Dermis blood vessel endothelial cell (primary cell): ENCODE measurements around the gene GMCL1. TPM values are rescaled to one million over a fixed set of nuclear protein-coding genes. Genes with fewer than 3 reads are reported as not detected.
"Not testable (repeated sequence)": the region's sequence is repeated elsewhere in the genome, so short reads cannot be mapped to it uniquely, and the experiment has no call there.

Source experiments
- DNase-seq: peaks from one replicate; pipeline ENCODE4 v3.0.0; 2010
- total RNA-seq: library from RNA; depleted of rRNA; stranded (reverse); fragments of >200 nt; gene quantifications from 2 replicates; pipeline ENCODE4 v1.2.3, GENCODE V29; 2014

Gene GMCL1
- total RNA-seq, 1 donor from 2014 or later: 12.1 TPM

- DNase-seq: no peak
Observed at GRCh38 chr2:69810550-69810949, 18.9 kb upstream of the GMCL1 start.

GRCh38 chr2:69811018-69811417 is 18.4 kb upstream of the GMCL1 start:
- DNase-seq: no peak

GRCh38 chr2:69811591-69811990 is 17.9 kb upstream of the GMCL1 start:
- DNase-seq: no peak

- DNase-seq: peak; percentile 50
Observed at GRCh38 chr2:69815717-69816116, 13.7 kb upstream of the GMCL1 start.

GRCh38 chr2:69816923-69817542 is 12.4 kb upstream of the GMCL1 start:
- peak; percentile 91 for DNase-seq

- DNase-seq: peak; percentile 69
Observed at GRCh38 chr2:69817729-69818501, 11.5 kb upstream of the GMCL1 start.

GRCh38 chr2:69827796-69828540 is 1.5 kb upstream of the GMCL1 start:
- DNase-seq: no peak

- no peak for DNase-seq
Observed at GRCh38 chr2:69828938-69829255, 563 bp upstream of the GMCL1 start.

GRCh38 chr2:69830045-69830905 is 815 bp downstream of the GMCL1 start:
- DNase-seq: peak; percentile 43

- DNase-seq: not testable (repeated sequence)
Observed at GRCh38 chr2:69830906-69831241, 1.4 kb downstream of the GMCL1 start.

GRCh38 chr2:69831354-69831905 is 2.0 kb downstream of the GMCL1 start:
- DNase-seq: no peak

GRCh38 chr2:69833752-69834151 is 4.3 kb downstream of the GMCL1 start:
- DNase-seq: no peak

- no peak for DNase-seq
Observed at GRCh38 chr2:69835666-69836065, 6.2 kb downstream of the GMCL1 start.

- DNase-seq: no peak
Observed at GRCh38 chr2:69836316-69836715, 6.9 kb downstream of the GMCL1 start.

GRCh38 chr2:69837533-69837932 is 8.1 kb downstream of the GMCL1 start:
- no peak for DNase-seq

GRCh38 chr2:69843993-69844392 is 14.5 kb downstream of the GMCL1 start:
- DNase-seq: no peak

GRCh38 chr2:69844560-69844959 is 15.1 kb downstream of the GMCL1 start:
- no peak for DNase-seq

GRCh38 chr2:69846182-69847067 is 17.0 kb downstream of the GMCL1 start:
- DNase-seq: peak; percentile 20

GRCh38 chr2:69847068-69847828 is 17.8 kb downstream of the GMCL1 start:
- no peak for DNase-seq

GRCh38 chr2:69848186-69848790 is 18.8 kb downstream of the GMCL1 start:
- no peak for DNase-seq
